ENCODE results near the gene MPC1. TPM values are rescaled to one million over a fixed set of nuclear protein-coding genes. Genes with fewer than 3 reads are reported as not detected.
"Not testable (repeated sequence)": the region's sequence is repeated elsewhere in the genome, so short reads cannot be mapped to it uniquely, and the experiment has no call there.

The MPC1 gene
- polyA plus RNA-seq, 1 donor = 73.6 TPM

- DNase-seq (ENCODE audit: low read depth) = no peak
Observed at GRCh38 chr6:166406197-166406596, 23.5 kb upstream of the MPC1 start.

- DNase-seq (ENCODE audit: low read depth) = no peak
Observed at GRCh38 chr6:166405386-166405785, 22.6 kb upstream of the MPC1 start.

GRCh38 chr6:166402582-166403277 is 20.0 kb upstream of the MPC1 start:
- no peak for DNase-seq (ENCODE audit: low read depth)

GRCh38 chr6:166400649-166401250 is 18.0 kb upstream of the MPC1 start:
- not testable (repeated sequence) for DNase-seq (ENCODE audit: low read depth)

GRCh38 chr6:166400181-166400580 is 17.4 kb upstream of the MPC1 start:
- no peak for DNase-seq (ENCODE audit: low read depth)

GRCh38 chr6:166398348-166398747 is 15.6 kb upstream of the MPC1 start:
- DNase-seq (ENCODE audit: low read depth) = no peak

GRCh38 chr6:166397849-166398248 is 15.1 kb upstream of the MPC1 start:
- no peak for DNase-seq (ENCODE audit: low read depth)

- DNase-seq (ENCODE audit: low read depth) = no peak
Observed at GRCh38 chr6:166395778-166396177, 13.0 kb upstream of the MPC1 start.

- DNase-seq (ENCODE audit: low read depth) = no peak
Observed at GRCh38 chr6:166395351-166395750, 12.6 kb upstream of the MPC1 start.

GRCh38 chr6:166394036-166394892 is 11.5 kb upstream of the MPC1 start:
- DNase-seq (ENCODE audit: low read depth) = no peak

GRCh38 chr6:166393535-166393823 is 10.7 kb upstream of the MPC1 start:
- DNase-seq (ENCODE audit: low read depth) = no peak

GRCh38 chr6:166392755-166393534 is 10.2 kb upstream of the MPC1 start:
- DNase-seq (ENCODE audit: low read depth) = not testable (repeated sequence)

- no peak for DNase-seq (ENCODE audit: low read depth)
Observed at GRCh38 chr6:166389119-166389518, 6.4 kb upstream of the MPC1 start.

- no peak for DNase-seq (ENCODE audit: low read depth)
Observed at GRCh38 chr6:166388290-166389004, 5.7 kb upstream of the MPC1 start.

- no peak for DNase-seq (ENCODE audit: low read depth)
Observed at GRCh38 chr6:166387642-166388289, 5.0 kb upstream of the MPC1 start.

- not testable (repeated sequence) for DNase-seq (ENCODE audit: low read depth)
Observed at GRCh38 chr6:166387098-166387497, 4.4 kb upstream of the MPC1 start.

- no peak for DNase-seq (ENCODE audit: low read depth)
Observed at GRCh38 chr6:166386111-166386510, 3.4 kb upstream of the MPC1 start.

GRCh38 chr6:166383802-166384363 is 1.1 kb upstream of the MPC1 start:
- DNase-seq (ENCODE audit: low read depth) = not testable (repeated sequence)

- no peak for DNase-seq (ENCODE audit: low read depth)
Observed at GRCh38 chr6:166382500-166382932, 224 bp downstream of the MPC1 start.

- DNase-seq (ENCODE audit: low read depth) = no peak
Observed at GRCh38 chr6:166381733-166382499, 824 bp downstream of the MPC1 start.
